Measurements from ENCODE around the gene PTPRD. TPM values are rescaled to one million over a fixed set of nuclear protein-coding genes. Genes with fewer than 3 reads are reported as not detected.

The PTPRD gene
- total RNA-seq, 1 experiment from 2014 or later = 0.02 TPM

- Histone ChIP-seq H4K20me1 (ENCODE audit: insufficient read depth) (no peaks in the 10 kb centered on the region), H3K9me2 (ENCODE audit: insufficient read depth) (no peaks in the 10 kb centered on the region), H3K9ac (ENCODE audit: low read length) (no peak overlapping the region), H3K36me3 (ENCODE audit: control insufficient read depth in 1 of 2, insufficient read depth in 2 of 2, low read length in 2 of 2) (no peaks in the 10 kb centered on the region), H2AFZ (ENCODE audit: low read depth, low read length, poor library complexity, severe bottlenecking) (no peak overlapping the region), H3K27ac (ENCODE audit: low read depth, low read length) (no peak overlapping the region), H3K9me3 (ENCODE audit: control insufficient read depth in 1 of 2, insufficient read depth in 1 of 2, low read depth in 1 of 2, low read length in 2 of 2) (peaks cover 3 to 21% of the 10 kb centered on the region in 2 experiments; a peak in 3 of 4 replicates), H3K4me2 (ENCODE audit: low read length) (no peak overlapping the region), H3K4me1 (ENCODE audit: control insufficient read depth in 1 of 2, insufficient read depth in 2 of 2, low read length in 2 of 2) (no peaks in the 10 kb centered on the region), H3K4me3 (replicated peaks in 1 of 2; ENCODE audit: low read depth in 1 of 2, low read length in 2 of 2) (no peak overlapping the region), H3K27me3 (ENCODE audit: insufficient read depth, low read length) (no peaks in the 10 kb centered on the region), H3K79me2 (ENCODE audit: insufficient read depth, low read length) (no peaks in the 10 kb centered on the region)
- intact Hi-C loops (cut with micrococcal nuclease) = no loop called here
- ChIA-PET CTCF (no interaction called here), RAD21 (ENCODE audit: low non-redundant PET in 1 of 2, low total read pairs in 2 of 2, uncharacterized antibody in 2 of 2, unreplicated experiment in 2 of 2) (no interaction called here), POLR2A (no interaction called here)
- TF ChIP-seq SP1 (IDR thresholded peaks at IDR 0.05; ENCODE audit: low read depth) (no peak), MAX (IDR thresholded peaks at IDR 0.05) (no peak), REST (IDR thresholded peaks at IDR 0.05; ENCODE audit: low read depth) (no peak), RAD21 (IDR thresholded peaks at IDR 0.05; ENCODE audit: low read depth) (no peak), ZNF274 (IDR thresholded peaks at IDR 0.05; ENCODE audit: low read depth, low read length) (no peak), EZH2phosphoT487 (IDR thresholded peaks at IDR 0.05; ENCODE audit: borderline replicate concordance) (no peak), YY1 (IDR thresholded peaks at IDR 0.05; ENCODE audit: extremely low read depth, insufficient replicate concordance, low read depth, low read length) (no peak), JUND (IDR thresholded peaks at IDR 0.05) (no peak), POLR2AphosphoS5 (IDR thresholded peaks at IDR 0.05; ENCODE audit: low read depth, low read length) (no peak)
- ATAC-seq = no peak
- no TSS peak for BruUV-seq (replicated peaks)
- DNase-seq (ENCODE audit: low read depth, low spot score) = no peak
These were observed 1757.8 kb downstream of the PTPRD start for GRCh38 chr9:8855046-8855445.
